NCI-H524 treated with DMSO at 0.1 percent for 48 hours (cell line): ENCODE data around the gene PCGF1.

Experiments
- DNase-seq: peaks from one replicate; lab custom pipeline; 2025; lab: John Stamatoyannopoulos, UW

PCGF1 gene

GRCh38 chr2:74507145-74507925 is at the start of gene PCGF1:
PCGF1 (minus strand) TSS chr2:74507695; CDS start chr2:74507668, 27 bp downstream.
- peak; percentile 95 for DNase-seq

- no peak for DNase-seq
Measured at GRCh38 chr2:74556831-74557370, 49.4 kb upstream of the PCGF1 start.

- DNase-seq = no peak
Measured at GRCh38 chr2:74556159-74556558, 48.7 kb upstream of the PCGF1 start.

GRCh38 chr2:74555610-74556103 is 48.2 kb upstream of the PCGF1 start:
- no peak for DNase-seq

- no peak for DNase-seq
Measured at GRCh38 chr2:74554820-74555531, 47.5 kb upstream of the PCGF1 start.

GRCh38 chr2:74553892-74554819 is 46.7 kb upstream of the PCGF1 start, which contains the start of the genes DOK1 and LOXL3:
DOK1 (plus strand) TSS chr2:74554720; CDS start chr2:74554755, 35 bp downstream.
LOXL3 (minus strand) TSS chr2:74553942; CDS start chr2:74552634, 1,308 bp downstream.
- DNase-seq = no peak

GRCh38 chr2:74552914-74553811 is 45.7 kb upstream of the PCGF1 start:
- DNase-seq = no peak

- no peak for DNase-seq
Measured at GRCh38 chr2:74551942-74552913, 44.7 kb upstream of the PCGF1 start.

- DNase-seq = no peak
Measured at GRCh38 chr2:74551530-74551929, 44.0 kb upstream of the PCGF1 start.

- DNase-seq = no peak
Measured at GRCh38 chr2:74550231-74550630, 42.7 kb upstream of the PCGF1 start.

GRCh38 chr2:74548900-74549826 is 41.7 kb upstream of the PCGF1 start:
- no peak for DNase-seq

GRCh38 chr2:74548285-74548899 is 40.9 kb upstream of the PCGF1 start:
- DNase-seq = peak; percentile 30

- DNase-seq = no peak
Measured at GRCh38 chr2:74546004-74546403, 38.5 kb upstream of the PCGF1 start.

- DNase-seq = no peak
Measured at GRCh38 chr2:74544634-74545033, 37.1 kb upstream of the PCGF1 start.

GRCh38 chr2:74542978-74543377 is 35.5 kb upstream of the PCGF1 start:
- no peak for DNase-seq

GRCh38 chr2:74540291-74540690 is 32.8 kb upstream of the PCGF1 start:
- DNase-seq = no peak

GRCh38 chr2:74538881-74539339 is 31.4 kb upstream of the PCGF1 start:
- no peak for DNase-seq

GRCh38 chr2:74537140-74537539 is 29.6 kb upstream of the PCGF1 start:
- DNase-seq = no peak
